Muscle layer of duodenum (tissue), 2 donors: ENCODE data around the gene GALNT7.

ENCODE experiments used
- H3K27ac ChIP-seq: one replicate; pipeline ENCODE4 v1.7.0; 2013; ENCODE audit warnings: mild to moderate bottlenecking, low read length
- H3K27me3 ChIP-seq: one replicate; pipeline ENCODE4 v1.7.0; 2013; ENCODE audit warnings: low read depth, mild to moderate bottlenecking, control low read depth, low read length
- H3K36me3 ChIP-seq, 2 donors: one replicate each; pipeline ENCODE4 v1.7.0; 2013; ENCODE audit warnings: low read length in 2 of 2, control low read depth in 1 of 2, mild to moderate bottlenecking in 1 of 2; ENCODE audit not compliant: insufficient read depth in 2 of 2, control insufficient read depth in 1 of 2
- H3K4me1 ChIP-seq, 2 donors: one replicate each; pipeline ENCODE4 v1.7.0; 2013; ENCODE audit warnings: low read length in 2 of 2, mild to moderate bottlenecking in 2 of 2, control low read depth in 1 of 2, moderate library complexity in 1 of 2; ENCODE audit not compliant: insufficient read depth in 2 of 2, control insufficient read depth in 1 of 2
- H3K4me3 ChIP-seq, 2 donors: one replicate each; pipeline ENCODE4 v1.7.0; 2013; ENCODE audit warnings: low read length in 2 of 2, low read depth in 1 of 2, mild to moderate bottlenecking in 1 of 2
- H3K9me3 ChIP-seq, 2 donors: one replicate each; pipeline ENCODE4 v1.7.0; 2013; ENCODE audit warnings: low read length in 2 of 2, control low read depth in 1 of 2, mild to moderate bottlenecking in 1 of 2; ENCODE audit not compliant: control insufficient read depth in 1 of 2
- donor health status: healthy.

GALNT7 gene

DNA sequence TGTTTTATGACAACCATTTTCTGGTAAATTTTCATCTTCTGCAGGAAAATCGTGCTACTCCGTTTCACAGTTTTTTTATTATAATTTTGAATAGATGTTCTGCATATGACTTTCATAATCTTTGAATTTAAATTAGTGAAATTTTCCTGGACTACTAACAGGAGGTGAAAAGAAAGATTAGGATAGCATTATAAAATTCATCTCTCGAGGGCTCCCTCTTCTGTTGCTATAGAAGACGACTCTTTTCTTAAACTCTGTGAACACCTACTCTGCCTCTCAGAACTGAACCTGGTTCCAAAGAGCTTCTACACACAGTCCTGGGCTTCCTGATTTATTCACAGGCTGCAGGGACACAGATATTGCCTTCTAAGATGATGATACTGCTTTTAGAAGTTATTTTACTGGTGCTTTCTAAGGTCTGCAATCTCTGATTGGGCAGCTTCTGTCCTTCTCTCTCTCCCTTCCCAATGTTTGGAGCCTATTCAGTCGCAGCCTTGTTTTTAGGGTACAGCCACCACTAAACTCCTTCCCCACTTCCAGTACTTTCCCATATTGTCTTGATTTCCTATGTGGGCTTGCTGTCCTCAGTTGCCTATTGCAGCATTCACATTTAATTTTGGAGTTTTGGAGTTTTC lies 192.1 kb downstream of the GALNT7 start:
- no peaks in the 10 kb centered on the region for H3K9me3 ChIP-seq
- H3K4me1 ChIP-seq = no peaks in the 10 kb centered on the region
- no peak overlapping the region for H3K27ac ChIP-seq
- H3K4me3 ChIP-seq = no peak overlapping the region
- H3K27me3 ChIP-seq = no peaks in the 10 kb centered on the region
- H3K36me3 ChIP-seq = no peaks in the 10 kb centered on the region

DNA sequence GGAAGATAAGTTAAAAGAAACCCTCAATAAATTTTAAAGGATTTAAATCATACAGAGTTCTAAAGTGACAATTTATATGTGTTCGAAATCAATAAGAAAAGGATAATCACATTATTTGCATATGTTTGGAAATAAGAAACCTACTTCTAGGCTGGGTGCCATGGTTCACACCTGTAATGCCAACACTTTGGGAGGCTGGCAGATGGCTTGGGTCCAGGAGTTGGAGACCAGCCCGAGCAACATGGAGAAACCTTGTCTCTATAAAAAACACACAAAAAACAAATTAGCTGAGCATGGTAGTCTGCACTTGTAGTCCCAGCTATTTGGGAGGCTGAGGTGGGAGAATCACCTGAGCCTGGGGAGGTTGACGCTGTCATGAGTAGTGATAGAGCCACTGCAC lies 194.1 kb downstream of the GALNT7 start:
- Histone ChIP-seq H3K27me3 (no peaks in the 10 kb centered on the region), H3K36me3 (no peaks in the 10 kb centered on the region), H3K9me3 (no peaks in the 10 kb centered on the region), H3K4me3 (no peak overlapping the region), H3K27ac (no peak overlapping the region), H3K4me1 (peaks cover 1 to 9% of the 10 kb centered on the region in 2 donors)

DNA sequence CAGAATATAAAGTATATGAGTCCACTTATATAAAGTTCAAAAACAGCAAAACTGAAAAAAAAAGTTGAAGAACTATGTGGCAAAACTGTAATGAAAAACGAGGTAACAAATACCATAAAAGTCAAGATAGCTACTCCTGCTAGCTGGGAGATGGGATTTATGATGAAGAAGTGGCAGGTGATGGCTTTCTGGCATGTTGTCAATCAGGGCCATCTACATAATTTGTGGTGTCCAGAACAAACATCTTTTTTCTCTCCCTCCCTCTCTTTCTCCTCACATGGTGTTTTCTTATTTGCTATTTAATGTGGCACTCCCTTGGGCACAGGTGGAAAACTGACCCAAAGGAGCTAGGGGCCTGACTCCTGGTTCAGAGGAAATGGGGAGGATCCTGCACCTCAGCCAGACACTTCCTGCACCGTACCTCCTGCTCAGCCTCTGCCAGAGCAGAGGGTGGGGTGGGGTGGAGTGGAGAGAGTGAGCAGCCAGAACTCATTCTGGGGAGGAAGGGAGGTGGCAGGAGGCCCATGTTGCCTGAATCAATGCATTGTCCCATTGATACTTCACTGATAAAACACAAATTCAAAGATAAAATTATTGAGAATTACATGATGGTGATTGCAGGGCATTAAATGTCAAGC lies 196.9 kb downstream of the GALNT7 start:
- Histone ChIP-seq H3K27ac (no peak overlapping the region), H3K36me3 (no peaks in the 10 kb centered on the region)

DNA sequence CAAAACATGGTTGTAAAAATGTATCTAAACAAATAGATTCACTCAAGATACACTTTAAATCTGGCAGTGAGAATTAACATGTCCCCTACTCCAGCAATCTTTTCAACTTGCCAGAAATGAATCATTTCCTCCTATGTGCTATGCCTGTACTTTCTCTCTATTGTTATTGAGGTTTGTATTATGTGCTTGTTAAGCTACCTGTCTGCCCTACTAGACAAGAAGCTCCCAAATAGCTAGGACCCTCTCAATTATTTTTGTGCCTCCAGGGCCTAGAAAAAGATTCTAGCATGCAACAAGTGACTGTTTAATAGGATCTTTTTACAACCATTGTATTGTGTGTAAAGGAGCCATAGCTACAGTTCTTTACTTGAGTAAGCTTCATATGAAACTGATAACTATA lies 198.7 kb downstream of the GALNT7 start:
- H3K27ac ChIP-seq = no peak overlapping the region
- peaks cover 6 to 17% of the 10 kb centered on the region in 2 donors for H3K4me1 ChIP-seq
- H3K9me3 ChIP-seq = no peaks in the 10 kb centered on the region
- H3K27me3 ChIP-seq = no peaks in the 10 kb centered on the region
- peak overlapping the region in 1 of 2 donors; percentile 40 for H3K4me3 ChIP-seq
- no peaks in the 10 kb centered on the region for H3K36me3 ChIP-seq

More for the DNA sequence above, 196.9 kb downstream of the GALNT7 start:
- Histone ChIP-seq H3K4me1 (peaks cover 6 to 17% of the 10 kb centered on the region in 2 donors), H3K27me3 (no peaks in the 10 kb centered on the region), H3K9me3 (no peaks in the 10 kb centered on the region), H3K4me3 (no peak overlapping the region)

DNA sequence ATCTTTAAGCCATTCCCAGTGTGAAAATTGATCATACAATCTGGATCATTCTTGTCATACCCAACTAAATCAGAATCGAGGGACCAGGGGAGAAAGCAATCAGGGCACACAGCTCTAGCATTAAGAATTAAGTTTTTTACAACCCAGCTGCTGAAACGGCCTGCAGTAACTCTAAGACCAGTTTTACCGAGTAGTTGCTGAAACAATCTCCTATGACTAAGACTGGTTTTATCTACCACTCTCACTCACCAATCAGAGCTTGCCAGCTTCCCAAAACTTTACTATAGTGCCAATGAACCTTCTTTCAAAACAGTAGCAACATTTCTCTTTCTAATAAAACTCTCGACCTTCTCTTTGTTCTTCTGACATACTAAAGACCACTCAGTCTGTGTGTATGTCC lies 199.3 kb downstream of the GALNT7 start:
- H3K27ac ChIP-seq = no peak overlapping the region
- H3K27me3 ChIP-seq = no peaks in the 10 kb centered on the region
- peaks cover 6 to 17% of the 10 kb centered on the region in 2 donors for H3K4me1 ChIP-seq
- no peaks in the 10 kb centered on the region for H3K36me3 ChIP-seq
- H3K4me3 ChIP-seq = peak overlapping the region in 1 of 2 donors; percentile 40
- no peaks in the 10 kb centered on the region for H3K9me3 ChIP-seq

DNA sequence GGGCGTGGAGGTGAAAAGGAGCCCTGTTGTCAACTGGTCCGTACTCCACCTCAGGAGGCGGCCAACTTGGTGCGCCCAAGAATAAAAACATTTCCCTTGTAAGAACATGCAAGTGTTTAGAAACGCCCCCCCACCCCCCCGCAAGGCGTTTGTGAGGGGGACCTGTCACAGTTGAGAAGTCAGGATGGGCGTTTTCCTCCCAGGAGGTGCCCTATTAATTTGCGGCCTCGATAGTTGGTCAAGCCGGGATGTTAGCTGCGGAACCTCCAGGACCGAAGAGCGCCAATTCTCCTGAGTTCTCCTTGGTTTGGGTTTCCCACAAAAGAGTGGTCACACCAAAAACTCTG lies 201.5 kb downstream of the GALNT7 start:
- peak overlapping the region; percentile 100 for H3K27ac ChIP-seq
- no peaks in the 10 kb centered on the region for H3K36me3 ChIP-seq
- H3K27me3 ChIP-seq = no peaks in the 10 kb centered on the region
- no peaks in the 10 kb centered on the region for H3K9me3 ChIP-seq
- peaks cover 6 to 27% of the 10 kb centered on the region in 2 donors for H3K4me1 ChIP-seq
- H3K4me3 ChIP-seq = peak overlapping the region; percentile 85 to 98

DNA sequence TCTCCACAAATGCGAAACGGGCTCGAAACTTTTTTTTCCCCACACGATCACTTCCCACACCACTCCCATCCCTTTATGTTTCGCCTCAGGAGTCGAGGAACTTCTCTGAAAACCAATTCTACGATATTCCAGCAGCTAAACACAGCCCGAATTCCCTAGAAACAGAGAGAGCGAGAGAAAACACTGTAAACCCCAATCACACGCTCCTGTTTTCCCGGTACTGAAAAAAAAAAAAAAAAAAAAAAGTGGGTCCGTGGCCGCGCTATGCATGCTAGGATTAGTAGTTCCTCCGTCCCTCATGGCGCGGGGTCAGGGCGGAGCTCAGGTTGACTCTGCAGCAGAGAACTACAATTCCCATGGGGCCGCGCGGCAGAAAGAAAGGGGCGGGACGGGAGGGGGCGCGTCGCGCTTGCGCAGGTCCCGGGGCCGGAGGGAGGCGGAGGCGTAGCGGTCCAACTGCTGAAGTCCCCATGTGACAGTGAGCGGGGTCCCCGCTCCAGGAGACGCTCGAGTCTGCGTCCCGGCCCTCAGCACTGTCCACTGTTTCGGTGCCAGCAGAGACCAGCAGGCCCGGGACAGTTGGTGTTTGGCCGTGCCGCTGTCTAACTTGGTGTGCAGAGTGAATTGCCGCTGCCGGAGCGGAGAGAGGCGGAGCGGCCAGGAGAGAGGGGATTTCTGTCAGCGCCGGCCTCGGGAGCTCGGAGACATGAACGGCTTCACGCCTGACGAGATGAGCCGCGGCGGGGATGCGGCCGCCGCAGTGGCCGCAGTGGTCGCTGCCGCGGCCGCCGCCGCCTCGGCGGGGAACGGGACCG lies 202.1 kb downstream of the GALNT7 start, which contains the start of gene SAP30:
SAP30 (plus strand) TSS at position 478 of the 815 bp plus-strand sequence; CDS start at position 707, 229 bp downstream.
- Histone ChIP-seq H3K9me3 (no peaks in the 10 kb centered on the region), H3K4me3 (peak within 1 kb of the TSS; percentile 85 to 98), H3K27me3 (no peaks in the 10 kb centered on the region), H3K4me1 (peaks cover 6 to 29% of the 10 kb centered on the region in 2 donors), H3K27ac (peak within 1 kb of the TSS; percentile 100), H3K36me3 (no peaks in the 10 kb centered on the region)

DNA sequence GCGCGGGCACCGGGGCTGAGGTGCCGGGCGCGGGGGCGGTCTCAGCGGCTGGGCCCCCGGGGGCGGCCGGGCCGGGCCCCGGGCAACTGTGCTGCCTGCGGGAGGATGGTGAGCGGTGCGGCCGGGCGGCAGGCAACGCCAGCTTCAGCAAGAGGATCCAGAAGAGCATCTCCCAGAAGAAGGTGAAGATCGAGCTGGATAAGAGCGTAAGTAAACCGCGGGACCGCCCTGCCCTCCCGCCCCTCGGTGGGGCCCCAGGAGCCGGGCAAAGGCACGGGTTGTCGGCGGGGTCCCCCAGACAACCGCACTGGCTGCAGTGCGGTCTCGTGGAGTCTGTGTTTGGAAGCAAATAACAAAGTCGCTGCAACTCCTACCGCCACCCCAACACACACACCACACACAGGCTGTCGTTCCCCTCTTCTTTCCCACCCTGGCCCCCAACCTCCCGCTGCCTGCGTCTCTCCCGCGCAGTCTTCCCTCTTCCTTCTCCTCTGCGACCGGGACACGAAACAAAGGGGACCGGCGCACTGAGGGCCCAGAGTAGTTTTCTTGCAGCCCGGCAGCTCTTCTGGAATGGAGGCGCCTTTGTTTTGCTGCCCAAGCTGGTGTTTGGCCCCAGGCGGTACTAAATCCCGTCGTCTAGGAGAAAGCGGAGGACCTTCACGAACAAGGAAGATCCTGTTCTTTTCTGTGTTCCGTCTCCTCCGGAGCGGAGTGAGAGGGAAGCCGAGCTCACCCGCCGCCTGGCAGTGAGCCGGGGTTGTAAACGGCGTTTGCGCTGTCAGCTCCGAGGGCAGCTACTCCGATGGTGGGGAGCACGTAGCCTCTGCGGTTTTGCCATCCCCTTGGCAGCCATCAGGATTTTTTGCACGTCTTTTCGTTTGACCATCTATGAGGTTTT lies 202.9 kb downstream of the GALNT7 start:
- H3K27me3 ChIP-seq = no peaks in the 10 kb centered on the region
- H3K36me3 ChIP-seq = peaks cover 0 to 4% of the 10 kb centered on the region in 2 donors
- H3K4me3 ChIP-seq = peak overlapping the region; percentile 75 to 85
- peaks cover 6 to 34% of the 10 kb centered on the region in 2 donors for H3K4me1 ChIP-seq
- H3K9me3 ChIP-seq = no peaks in the 10 kb centered on the region
- peak overlapping the region; percentile 94 for H3K27ac ChIP-seq
